Upper lobe of left lung (tissue), 6 donors: ENCODE results near the gene C1S. TPM values are rescaled to one million over a fixed set of nuclear protein-coding genes. Genes with fewer than 3 reads are reported as not detected.

ENCODE experiments used
- small RNA-seq, 4 donors: library from RNA; depleted of rRNA; stranded (forward); fragments of <200 nt; gene quantifications; one replicate each; pipeline ENCODE3, GENCODE V24; 2016
- total RNA-seq, 6 donors: library from RNA; depleted of rRNA in 4 of 6; stranded (reverse); fragments of >200 nt in 4 of 6; gene quantifications; one replicate each; pipeline versions ENCODE4 v1.1.0 to v1.2.1, GENCODE V29; 2016 to 2021
- donor health status: DM: no; HTN: no; CAD: no; lungs with moderate emphysema.
- donor health status: DM: no; HTN: yes; CAD: no; lungs with severe emphysema.

Gene C1S
- total RNA-seq, 6 donors from 2014 or later: 146 to 338 (median 208) TPM

Small RNAs within 50 kb of the gene (small RNA-seq; reads per million reads assigned to genes)
- gene AC006512.1 (0 reads per million in 4 donors), gene RNU6-485P (0 reads per million in 4 donors)

Other genes starting within 250 kb of the C1S start
- 10 to 100 TPM in 5 of 6 donors, 1 to 10 TPM in 1; 8.1 to 47.1 (median 16.5) TPM for gene GPR162, start 238.9 kb upstream of the C1S start, total RNA-seq
- gene P3H3, start 232.3 kb upstream of the C1S start, total RNA-seq: 10 to 100 TPM in 2 of 6 donors, 1 to 10 TPM in 4; 2.7 to 15.7 (median 7.0) TPM
- 1 to 10 TPM in 2 of 6 donors, under 1 TPM in 3, not detected in 1; 0.44 to 1.4 (median 0.86) TPM for gene GNB3, start 219.8 kb upstream of the C1S start, total RNA-seq
- gene CDCA3, start 209.4 kb upstream of the C1S start, total RNA-seq: 10 to 100 TPM in 1 of 6 donors, 1 to 10 TPM in 3, under 1 TPM in 1, not detected in 1; 0.39 to 10.3 (median 2.8) TPM
- 10 to 100 TPM; 22.6 to 77.0 (median 35.6) TPM for gene USP5, start 208.6 kb upstream of the C1S start, total RNA-seq
- 100 to 1,000 TPM; 137 to 407 (median 309) TPM for gene TPI1, start 193.2 kb upstream of the C1S start, total RNA-seq
- gene SPSB2, start 187.4 kb upstream of the C1S start, total RNA-seq: 10 to 100 TPM; 27.7 to 63.3 (median 35.0) TPM
- 10 to 100 TPM; 12.0 to 83.2 (median 29.1) TPM for gene LRRC23, start 155.9 kb upstream of the C1S start, total RNA-seq
- 10 to 100 TPM; 33.4 to 44.0 (median 40.7) TPM for gene ENO2, start 146.1 kb upstream of the C1S start, total RNA-seq
- 100 to 1,000 TPM in 4 of 6 donors, 10 to 100 TPM in 2; 74.7 to 321 (median 133) TPM for gene ATN1, start 132.8 kb upstream of the C1S start, total RNA-seq
- gene RNU7-1, start 116.9 kb upstream of the C1S start, total RNA-seq: not detected
- 100 to 1,000 TPM in 5 of 6 donors, 10 to 100 TPM in 1; 83.8 to 291 (median 179) TPM for gene C12orf57, start 116.7 kb upstream of the C1S start, total RNA-seq
- gene PTPN6, start 109.4 kb upstream of the C1S start, total RNA-seq: 100 to 1,000 TPM in 4 of 6 donors, 10 to 100 TPM in 2; 56.3 to 215 (median 114) TPM
- gene PHB2, start 90.1 kb upstream of the C1S start, total RNA-seq: 100 to 1,000 TPM; 101 to 196 (median 140) TPM
- 10 to 100 TPM; 30.4 to 47.4 (median 38.3) TPM for gene EMG1, start 89.8 kb upstream of the C1S start, total RNA-seq
- 100 to 1,000 TPM in 1 of 6 donors, 10 to 100 TPM in 5; 56.3 to 110 (median 84.1) TPM for gene LPCAT3, start 42.2 kb upstream of the C1S start, total RNA-seq
- gene C1R, start 31.7 kb downstream of the C1S start, total RNA-seq: 100 to 1,000 TPM; 116 to 410 (median 210) TPM
- 100 to 1,000 TPM in 1 of 6 donors, 10 to 100 TPM in 5; 55.9 to 224 (median 82.7) TPM for gene C1RL, start 48.5 kb downstream of the C1S start, total RNA-seq
- gene RBP5, start 68.2 kb downstream of the C1S start, total RNA-seq: 1 to 10 TPM in 2 of 6 donors, not detected in 4; 1.8 to 6.9 TPM
- 100 to 1,000 TPM in 1 of 6 donors, 10 to 100 TPM in 5; 14.4 to 111 (median 39.0) TPM for gene CLSTN3, start 69.7 kb downstream of the C1S start, total RNA-seq
- 10 to 100 TPM; 40.4 to 69.1 (median 49.2) TPM for gene PEX5, start 129.0 kb downstream of the C1S start, total RNA-seq
- gene ACSM4, start 243.4 kb downstream of the C1S start, total RNA-seq: not detected